Right cardiac atrium (tissue), 5 donors: Measurements from ENCODE around the gene PEX3. TPM values are rescaled to one million over a fixed set of nuclear protein-coding genes. Genes with fewer than 3 reads are reported as not detected.

Experiments used
- ATAC-seq, 2 donors: fragments of 200-7000 bp; cut with Tn5 transposase; one replicate each; pipeline versions ENCODE4 v1.8.0 to v1.9.1; 2020; ENCODE audit warnings: moderate library complexity in 2 of 2, mild to moderate bottlenecking in 1 of 2
- DNase-seq, 3 donors: peaks; one replicate each; pipeline ENCODE4 v3.0.0-alpha.2; 2020
- H3K27ac ChIP-seq: one replicate; pipeline ENCODE4 v1.5.1; 2013; ENCODE audit warnings: mild to moderate bottlenecking, low read length, control low read depth, moderate library complexity
- H3K27me3 ChIP-seq: one replicate; pipeline ENCODE4 v1.6.1; 2013; ENCODE audit not compliant: control insufficient read depth, insufficient read depth
- H3K4me1 ChIP-seq: one replicate; pipeline ENCODE4 v1.6.1; 2013; ENCODE audit warnings: low read length; ENCODE audit not compliant: control insufficient read depth, insufficient read depth
- H3K4me3 ChIP-seq: one replicate; pipeline ENCODE4 v1.5.1; 2013; ENCODE audit warnings: low read length, control low read depth
- H3K9me3 ChIP-seq: one replicate; pipeline ENCODE4 v1.6.1; 2013; ENCODE audit warnings: low read length; ENCODE audit not compliant: control insufficient read depth
- WGBS: extraction: QIAGEN DNeasy Blood & Tissue Kit; methylation state at CpG from one replicate; pipeline ENCODE4 v1.1.7; 2013; 5-methylcytosine and 5-hydroxymethylcytosine counted together
- intact Hi-C, 4 donors: fragments of 100-400 bp; cut with DNase I; formaldehyde crosslinking; loops; one replicate each; pipeline versions ENCODE4 v1.11.0 to v1.14.0; 2022 to 2023
- polyA plus RNA-seq: library from polyadenylated mRNA; stranded (reverse); fragments of 200-250 nt; gene quantifications from one replicate; pipeline ENCODE4 v1.2.3, GENCODE V29; 2013
- total RNA-seq, 4 donors: library from RNA; stranded (reverse); fragmentation: NEBNext Ultra II Directional; extraction: Animal tissue kit (Norgen Biotek cat#: 25700); gene quantifications; one replicate each; pipeline ENCODE4 v1.2.1, GENCODE V29; 2021
- donor health status: healthy with polysubstance abuse.
- donor health status: DM: no; HTN: yes; CAD: no.
- donor health status: DM: no; HTN: no; CAD: no.
- donor health status: DM: no; HTN: yes; CAD: no; lungs with severe emphysema.
- donor health status: DM: yes; HTN: yes; CAD: no.

Gene PEX3
- total and polyA plus RNA-seq, 5 donors: 11.9 to 22.0 (median 18.9) TPM

- Histone ChIP-seq H3K4me1 (no peaks in the 10 kb centered on the region), H3K27ac (no peak overlapping the region), H3K4me3 (no peak overlapping the region), H3K9me3 (no peaks in the 10 kb centered on the region), H3K27me3 (no peaks in the 10 kb centered on the region)
- DNase-seq: no peak
- intact Hi-C loops: no loop called here
- no peak for ATAC-seq
- WGBS: 91% methylated on average over 1 of the region's 1 CpG
Measured at GRCh38 chr6:143527677-143528076, 77.1 kb downstream of the PEX3 start.

- no peak for ATAC-seq
Measured at GRCh38 chr6:143528164-143528811, 77.7 kb downstream of the PEX3 start.

GRCh38 chr6:143529095-143529494 lies 78.5 kb downstream of the PEX3 start:
- 50% methylated on average over 2 of the region's 2 CpGs for WGBS
- no peak for DNase-seq
- Histone ChIP-seq H3K4me3 (no peak overlapping the region), H3K9me3 (no peaks in the 10 kb centered on the region), H3K4me1 (no peaks in the 10 kb centered on the region), H3K27ac (no peak overlapping the region), H3K27me3 (no peaks in the 10 kb centered on the region)
- peak in 1 of 2 donors; percentile 36 for ATAC-seq
- intact Hi-C loops: no loop called here

More at GRCh38 chr6:143528164-143528811, 77.7 kb downstream of the PEX3 start:
- 71% methylated on average over 7 of the region's 7 CpGs for WGBS
- no peaks in the 10 kb centered on the region for H3K4me1 ChIP-seq
- H3K27me3 ChIP-seq: no peaks in the 10 kb centered on the region
- no peak overlapping the region for H3K4me3 ChIP-seq
- intact Hi-C loops: no loop called here
- H3K9me3 ChIP-seq: no peaks in the 10 kb centered on the region
- no peak overlapping the region for H3K27ac ChIP-seq
- DNase-seq: no peak

GRCh38 chr6:143531720-143532499 lies 81.3 kb downstream of the PEX3 start:
- DNase-seq (no peak), ATAC-seq (no peak)
- no peaks in the 10 kb centered on the region for H3K9me3 ChIP-seq
- H3K4me1 ChIP-seq: no peaks in the 10 kb centered on the region
- H3K4me3 ChIP-seq: no peak overlapping the region
- no peak overlapping the region for H3K27ac ChIP-seq
- WGBS: 53% methylated on average over 5 of the region's 5 CpGs
- no peaks in the 10 kb centered on the region for H3K27me3 ChIP-seq
- intact Hi-C loops: no loop called here

- ATAC-seq (no peak), DNase-seq (no peak)
- 87% methylated on average over 5 of the region's 5 CpGs for WGBS
- H3K27me3 ChIP-seq: no peaks in the 10 kb centered on the region
- no peak overlapping the region for H3K27ac ChIP-seq
- no peak overlapping the region for H3K4me3 ChIP-seq
- H3K9me3 ChIP-seq: no peaks in the 10 kb centered on the region
- H3K4me1 ChIP-seq: no peaks in the 10 kb centered on the region
- intact Hi-C loops: no loop called here
Measured at GRCh38 chr6:143535189-143535614, 84.6 kb downstream of the PEX3 start.

GRCh38 chr6:143536461-143536865 lies 85.9 kb downstream of the PEX3 start:
- DNase-seq: peak; percentile 53 to 82 (median 80)
- H3K4me3 ChIP-seq: peak overlapping the region; percentile 78
- peak; percentile 77 to 85 for ATAC-seq
- no peaks in the 10 kb centered on the region for H3K27me3 ChIP-seq
- no peak overlapping the region for H3K27ac ChIP-seq
- no peaks in the 10 kb centered on the region for H3K4me1 ChIP-seq
- 2% methylated on average over 27 of the region's 27 CpGs for WGBS
- intact Hi-C loops: no loop called here
- no peaks in the 10 kb centered on the region for H3K9me3 ChIP-seq

- Histone ChIP-seq H3K27ac (no peak overlapping the region), H3K4me3 (peak overlapping the region; percentile 78), H3K27me3 (no peaks in the 10 kb centered on the region), H3K4me1 (no peaks in the 10 kb centered on the region), H3K9me3 (no peaks in the 10 kb centered on the region)
- ATAC-seq (peak; percentile 80 to 86), DNase-seq (peak; percentile 53 to 86 (median 86))
- WGBS: under 1% methylated on average over 103 of the region's 103 CpGs
- intact Hi-C loops: no loop called here
Measured at GRCh38 chr6:143536866-143537691, 86.5 kb downstream of the PEX3 start.

GRCh38 chr6:143538374-143538773 lies 87.8 kb downstream of the PEX3 start:
- peak in 1 of 3 donors; percentile 32 for DNase-seq
- no peaks in the 10 kb centered on the region for H3K27me3 ChIP-seq
- H3K4me3 ChIP-seq: no peak overlapping the region
- no peak for ATAC-seq
- no peaks in the 10 kb centered on the region for H3K4me1 ChIP-seq
- H3K27ac ChIP-seq: no peak overlapping the region
- 96% methylated on average over 7 of the region's 7 CpGs for WGBS
- intact Hi-C loops: no loop called here
- no peaks in the 10 kb centered on the region for H3K9me3 ChIP-seq

- H3K4me3 ChIP-seq: no peak overlapping the region
- intact Hi-C loops: no loop called here
- no peaks in the 10 kb centered on the region for H3K27me3 ChIP-seq
- ATAC-seq: no peak
- no peaks in the 10 kb centered on the region for H3K9me3 ChIP-seq
- no peaks in the 10 kb centered on the region for H3K4me1 ChIP-seq
- no peak for DNase-seq
- no peak overlapping the region for H3K27ac ChIP-seq
- 95% methylated on average over 4 of the region's 4 CpGs for WGBS
Measured at GRCh38 chr6:143539106-143539505, 88.5 kb downstream of the PEX3 start.

GRCh38 chr6:143539734-143540133 lies 89.1 kb downstream of the PEX3 start:
- intact Hi-C loops: no loop called here
- WGBS: 72% methylated on average over 7 of the region's 7 CpGs

GRCh38 chr6:143540192-143540591 lies 89.6 kb downstream of the PEX3 start:
- no peaks in the 10 kb centered on the region for H3K27me3 ChIP-seq
- intact Hi-C loops: no loop called here

More at GRCh38 chr6:143539734-143540133, 89.1 kb downstream of the PEX3 start:
- Histone ChIP-seq H3K27me3 (no peaks in the 10 kb centered on the region), H3K9me3 (no peaks in the 10 kb centered on the region), H3K27ac (no peak overlapping the region), H3K4me3 (no peak overlapping the region), H3K4me1 (no peaks in the 10 kb centered on the region)
- ATAC-seq (no peak), DNase-seq (no peak)

More at GRCh38 chr6:143540192-143540591, 89.6 kb downstream of the PEX3 start:
- H3K27ac ChIP-seq: no peak overlapping the region
- no peaks in the 10 kb centered on the region for H3K9me3 ChIP-seq
- no peak overlapping the region for H3K4me3 ChIP-seq
- no peak for ATAC-seq
- no peaks in the 10 kb centered on the region for H3K4me1 ChIP-seq
- 74% methylated on average over 3 of the region's 3 CpGs for WGBS
- no peak for DNase-seq
